Stimulated activated CD8-positive, alpha-beta memory T cell treated with anti-CD3 and anti-CD28 coated beads, Interleukin-12 subunit alpha, Interleukin-12 subunit beta, amount 100 ng/mL, for 4 hours (primary cell): ENCODE results near the gene RGS14.
"Not testable (repeated sequence)": the region's sequence is repeated elsewhere in the genome, so short reads cannot be mapped to it uniquely, and the experiment has no call there.

Experiments
- DNase-seq: peaks from one replicate; pipeline ENCODE4 v3.0.0-alpha.2; 2020; ENCODE audit warnings: low read depth

Gene RGS14

GRCh38 chr5:177328545-177329231 is 29.0 kb upstream of the RGS14 start:
- DNase-seq, result no peak

- no peak for DNase-seq
These were observed 27.8 kb upstream of the RGS14 start for GRCh38 chr5:177329883-177330282.

GRCh38 chr5:177330991-177331842 is 26.5 kb upstream of the RGS14 start:
- DNase-seq, result no peak

- DNase-seq, result no peak
These were observed 25.5 kb upstream of the RGS14 start for GRCh38 chr5:177332031-177332895.

GRCh38 chr5:177332896-177333260 is 24.8 kb upstream of the RGS14 start:
- DNase-seq, result no peak

GRCh38 chr5:177333420-177334154 is 24.1 kb upstream of the RGS14 start:
- DNase-seq, result no peak

- DNase-seq, result no peak
These were observed 23.6 kb upstream of the RGS14 start for GRCh38 chr5:177334155-177334551.

- no peak for DNase-seq
These were observed 22.7 kb upstream of the RGS14 start for GRCh38 chr5:177334781-177335700.

- DNase-seq, result no peak
These were observed 22.0 kb upstream of the RGS14 start for GRCh38 chr5:177335701-177336065.

GRCh38 chr5:177336112-177336511 is 21.6 kb upstream of the RGS14 start:
- DNase-seq, result no peak

- no peak for DNase-seq
These were observed 20.9 kb upstream of the RGS14 start for GRCh38 chr5:177336603-177337494.

GRCh38 chr5:177338251-177339106 is 19.2 kb upstream of the RGS14 start:
- DNase-seq, result no peak

- no peak for DNase-seq
These were observed 18.6 kb upstream of the RGS14 start for GRCh38 chr5:177339107-177339638.

- not testable (repeated sequence) for DNase-seq
These were observed 14.7 kb upstream of the RGS14 start for GRCh38 chr5:177343000-177343399.

GRCh38 chr5:177343777-177344176 is 13.9 kb upstream of the RGS14 start:
- DNase-seq, result no peak

- DNase-seq, result no peak
These were observed 12.8 kb upstream of the RGS14 start for GRCh38 chr5:177344891-177345290.

GRCh38 chr5:177346820-177347219 is 10.9 kb upstream of the RGS14 start:
- no peak for DNase-seq

- DNase-seq, result no peak
These were observed 10.0 kb upstream of the RGS14 start for GRCh38 chr5:177347699-177348098.

GRCh38 chr5:177349362-177349647 is 8.4 kb upstream of the RGS14 start:
- no peak for DNase-seq
